Daoy (cell line): ENCODE results near the gene XPO6. TPM values are rescaled to one million over a fixed set of nuclear protein-coding genes. Genes with fewer than 3 reads are reported as not detected.
"Not testable (repeated sequence)": the region's sequence is repeated elsewhere in the genome, so short reads cannot be mapped to it uniquely, and the experiment has no call there.

ENCODE experiments used
- DNase-seq: peaks from one replicate; pipeline ENCODE4 v3.0.0-alpha.2; 2015; ENCODE audit warnings: low read depth
- total RNA-seq: library from RNA; depleted of rRNA; stranded (reverse); fragments of >200 nt; shearing (Covaris generic); gene quantifications from 2 replicates; pipeline ENCODE4 v1.2.3, GENCODE V29; 2014

Gene XPO6
- total RNA-seq, 1 experiment from 2014 or later: 75.6 TPM

- no peak for DNase-seq
Measured at GRCh38 chr16:28149011-28149888, 62.5 kb downstream of the XPO6 start.

GRCh38 chr16:28146536-28146935 lies 65.2 kb downstream of the XPO6 start:
- no peak for DNase-seq

GRCh38 chr16:28145796-28146195 lies 66.0 kb downstream of the XPO6 start:
- no peak for DNase-seq

GRCh38 chr16:28140788-28141618 lies 70.8 kb downstream of the XPO6 start:
- DNase-seq: no peak

- no peak for DNase-seq
Measured at GRCh38 chr16:28139530-28139929, 72.2 kb downstream of the XPO6 start.

- DNase-seq: no peak
Measured at GRCh38 chr16:28136751-28137434, 74.9 kb downstream of the XPO6 start.

- no peak for DNase-seq
Measured at GRCh38 chr16:28133666-28134065, 78.1 kb downstream of the XPO6 start.

GRCh38 chr16:28131743-28132393 lies 79.9 kb downstream of the XPO6 start:
- DNase-seq: no peak

- no peak for DNase-seq
Measured at GRCh38 chr16:28131181-28131580, 80.6 kb downstream of the XPO6 start.

- DNase-seq: no peak
Measured at GRCh38 chr16:28130099-28131088, 81.4 kb downstream of the XPO6 start.

GRCh38 chr16:28126684-28127620 lies 84.8 kb downstream of the XPO6 start:
- DNase-seq: no peak

- DNase-seq: no peak
Measured at GRCh38 chr16:28125592-28125991, 86.2 kb downstream of the XPO6 start.

- DNase-seq: no peak
Measured at GRCh38 chr16:28121527-28121926, 90.2 kb downstream of the XPO6 start.

GRCh38 chr16:28120754-28121153 lies 91.0 kb downstream of the XPO6 start:
- no peak for DNase-seq

- DNase-seq: no peak
Measured at GRCh38 chr16:28118637-28119036, 93.1 kb downstream of the XPO6 start.

- DNase-seq: no peak
Measured at GRCh38 chr16:28117168-28117565, 94.6 kb downstream of the XPO6 start.

- not testable (repeated sequence) for DNase-seq
Measured at GRCh38 chr16:28115866-28116265, 95.9 kb downstream of the XPO6 start.

- no peak for DNase-seq
Measured at GRCh38 chr16:28112908-28113307, 98.9 kb downstream of the XPO6 start.

- no peak for DNase-seq
Measured at GRCh38 chr16:28110977-28111376, 100.8 kb downstream of the XPO6 start.
